K562 (cell line): ENCODE data around the gene NENF. TPM values are rescaled to one million over a fixed set of nuclear protein-coding genes. Genes with fewer than 3 reads are reported as not detected.
A peak's percentile ranks its signal among the peaks of the same experiment; 100 is the strongest.

ENCODE experiments used
- AFF1 ChIP-seq, 2 experiments: fragments of 450-650 bp; IDR thresholded peaks; 2 replicates each; pipeline ENCODE4 v1.6.1; 2018; ENCODE audit warnings: mild to moderate bottlenecking in 2 of 2, low read depth in 1 of 2; ENCODE audit not compliant: partially characterized antibody in 2 of 2
- CEBPG ChIP-seq, 3 experiments: fragments of 200-800 bp in 1 of 3; sonication (Bioruptor generic) in 1 of 3; sonication (generic) in 1 of 3; formaldehyde crosslinking in 1 of 3; IDR thresholded peaks in 2 of 3; conservative IDR thresholded peaks in 1 of 3; 2 replicates each; pipeline versions ENCODE4 v1.6.1 to v1.8.0; 2016 to 2022; ENCODE audit warnings: missing compliant biosample characterization in 2 of 3, missing genetic modification characterization in 2 of 3, mild to moderate bottlenecking in 1 of 3, missing genetic modification reagents in 1 of 3
- CHCHD3 ChIP-seq: fragments of 250-450 bp; sonication (Bioruptor Pico); IDR thresholded peaks from 2 replicates; pipeline ENCODE4 v2.1.2; 2022; ENCODE audit warnings: mild to moderate bottlenecking
- CSDE1 ChIP-seq, 2 experiments: fragments of 450-650 bp; IDR thresholded peaks; 2 replicates each; pipeline ENCODE4 v1.6.1; 2016; ENCODE audit warnings: mild to moderate bottlenecking in 1 of 2
- EGR1 ChIP-seq: fragments of 450-650 bp; conservative IDR thresholded peaks from 2 replicates; pipeline ENCODE4 v1.6.1; 2017; ENCODE audit warnings: mild to moderate bottlenecking
- FIP1L1 ChIP-seq: fragments of 200-400 bp; formaldehyde crosslinking; IDR thresholded peaks from 2 replicates; pipeline ENCODE4 v1.6.1; 2018; ENCODE audit warnings: mild to moderate bottlenecking, low read depth, low read length; ENCODE audit not compliant: poor library complexity, severe bottlenecking
- IRF1 ChIP-seq: sonication (generic); formaldehyde crosslinking; IDR thresholded peaks from 2 replicates; pipeline ENCODE4 v1.8.0; 2022; ENCODE audit warnings: missing genetic modification reagents, mild to moderate bottlenecking, borderline replicate concordance
- MAFF ChIP-seq: IDR thresholded peaks from 2 replicates; pipeline ENCODE4 v1.6.1; 2012; ENCODE audit warnings: low read length, improper control_type of control experiment
- NFIC ChIP-seq: fragments of 450-650 bp; IDR thresholded peaks from 2 replicates; pipeline ENCODE4 v1.6.1; 2017; ENCODE audit warnings: mild to moderate bottlenecking, inconsistent platforms
- POU5F1 ChIP-seq: fragments of 150-350 bp; IDR thresholded peaks from 2 replicates; pipeline ENCODE4 v1.6.1; 2014; ENCODE audit warnings: borderline replicate concordance, low read length, low read depth, mild to moderate bottlenecking; ENCODE audit not compliant: partially characterized antibody
- PTRF ChIP-seq: fragments of 450-650 bp; IDR thresholded peaks from 2 replicates; pipeline ENCODE4 v1.6.1; 2016; ENCODE audit warnings: mild to moderate bottlenecking, missing genetic modification characterization, missing compliant biosample characterization
- RREB1 ChIP-seq: fragments of 250-450 bp; sonication (Bioruptor Pico); IDR thresholded peaks from 2 replicates; pipeline ENCODE4 v1.4.0; 2020
- SIX5 ChIP-seq, 2 experiments: IDR thresholded peaks; 2 replicates each; pipeline ENCODE4 v1.6.1; 2011; ENCODE audit warnings: low read length in 2 of 2, borderline replicate concordance in 1 of 2, low read depth in 1 of 2, mild to moderate bottlenecking in 1 of 2, moderate library complexity in 1 of 2; ENCODE audit not compliant: insufficient read depth in 1 of 2
- THRB ChIP-seq: fragments of 450-650 bp; formaldehyde crosslinking; conservative IDR thresholded peaks from 2 replicates; pipeline ENCODE4 v1.4.0; 2022; ENCODE audit warnings: mild to moderate bottlenecking, missing genetic modification characterization
- polyA plus RNA-seq, 8 experiments: library from polyadenylated mRNA; depleted of rRNA in 4 of 8; stranded (reverse) in 5 of 8; unstranded in 3 of 8; fragments of >200 nt; fragmentation: Nextera tagmentation in 2 of 8; fragmentation: Illumina TruSeq in 1 of 8; extraction: Ambion mirVana in 2 of 8; extraction: Trizol in 1 of 8; gene quantifications; 2 replicates each; pipeline versions ENCODE4 v1.2.1 to v1.2.3, GENCODE V29; 2011 to 2014; ENCODE audit warnings: inconsistent platforms in 1 of 8, missing spikeins in 1 of 8
- total RNA-seq, 7 experiments: library from RNA; depleted of rRNA in 6 of 7; stranded (reverse); fragments of >200 nt in 6 of 7; fragmentation: Illumina TruSeq in 2 of 7; extraction: Trizol in 2 of 7; gene quantifications; 2 replicates each; pipeline versions ENCODE4 v1.2.1 to v1.2.3, GENCODE V29; 2011 to 2021; ENCODE audit warnings: low replicate concordance in 1 of 7

The NENF gene
- total and polyA plus RNA-seq, 9 of the 15 experiments (the other 6 are each of a cell fraction or from before 2014, with no cell fraction given) = 6.1 to 100 (median 72.8) TPM

GRCh38 chr1:212437179-212437798 is 4.6 kb downstream of the NENF start (continued):
- TF ChIP-seq AFF1 (IDR thresholded peaks at IDR 0.05; ENCODE audit: low read depth in 1 of 2, partially characterized antibody in 2 of 2) (no peak), FIP1L1 (no peak), THRB (CRISPR knock-in tag) (no peak), EGR1 (peak; percentile 69), CHCHD3 (CRISPR knock-in tag) (no peak), MAFF (no peak), POU5F1 (no peak), CSDE1 (IDR thresholded peaks at IDR 0.05) (no peak), CEBPG (CRISPR knock-in tag; IDR thresholded peaks at IDR 0.05) (no peak), CEBPG (tag; conservative IDR thresholded peaks at IDR 0.05 in 1 of 2, IDR thresholded peaks at IDR 0.05 in 1 of 2) (peak; percentile 73 to 86), PTRF (tag) (no peak), IRF1 (CRISPR knock-in tag) (no peak), NFIC (peak; percentile 93), RREB1 (CRISPR knock-in tag) (no peak), SIX5 (IDR thresholded peaks at IDR 0.05; ENCODE audit: borderline replicate concordance in 1 of 2, insufficient read depth in 1 of 2, low read depth in 1 of 2, low read length in 2 of 2) (no peak)
